Suprapubic skin (tissue), 4 donors: ENCODE data around the gene PTPRN2. TPM values are rescaled to one million over a fixed set of nuclear protein-coding genes. Genes with fewer than 3 reads are reported as not detected.
"Not testable (repeated sequence)": the region's sequence is repeated elsewhere in the genome, so short reads cannot be mapped to it uniquely, and the experiment has no call there.

Source experiments
- DNase-seq, 2 donors: peaks; one replicate each; pipeline ENCODE4 v3.0.0-alpha.2; 2019; ENCODE audit warnings: low spot score in 2 of 2
- H3K27ac ChIP-seq: fragments of 200-600 bp; sonication (generic); one replicate; pipeline ENCODE4 v1.5.1; 2019
- H3K27me3 ChIP-seq: fragments of 200-600 bp; sonication (generic); one replicate; pipeline ENCODE4 v1.5.1; 2019
- H3K36me3 ChIP-seq: fragments of 200-600 bp; sonication (generic); one replicate; pipeline ENCODE4 v1.5.1; 2019
- H3K4me1 ChIP-seq: fragments of 200-600 bp; sonication (generic); one replicate; pipeline ENCODE4 v1.5.1; 2019
- H3K4me3 ChIP-seq: fragments of 200-600 bp; sonication (generic); one replicate; pipeline ENCODE4 v1.5.1; 2019; ENCODE audit warnings: mild to moderate bottlenecking
- H3K9me3 ChIP-seq: fragments of 200-600 bp; sonication (generic); one replicate; pipeline ENCODE4 v1.5.1; 2019
- EP300 ChIP-seq: sonication (generic); formaldehyde crosslinking; IDR thresholded peaks from one replicate; pipeline ENCODE4 v1.6.1; 2017; ENCODE audit warnings: antibody characterized with exemption
- POLR2A ChIP-seq, 2 donors: fragments of 450-650 bp; IDR thresholded peaks; one replicate each; pipeline ENCODE4 v1.6.1; 2017; ENCODE audit warnings: antibody characterized with exemption in 2 of 2, mild to moderate bottlenecking in 2 of 2, moderate library complexity in 2 of 2
- POLR2AphosphoS5 ChIP-seq, 3 donors: sonication (generic); formaldehyde crosslinking; IDR thresholded peaks; one replicate each; pipeline ENCODE4 v1.6.1; 2017; ENCODE audit warnings: antibody characterized with exemption in 3 of 3
- WGBS: methylation state at CpG from one replicate; pipeline ENCODE4 v1.1.5; 2018; 5-methylcytosine and 5-hydroxymethylcytosine counted together
- total RNA-seq, 4 donors: library from RNA; depleted of rRNA; stranded (reverse); fragments of >200 nt; gene quantifications; one replicate each; pipeline ENCODE4 v1.1.0, GENCODE V29; 2016
- TF ChIP-seq, protein P1 (sequence below), 2 donors: fragments of 200-600 bp in 1 of 2; fragments of 450-650 bp in 1 of 2; sonication (generic) in 1 of 2; IDR thresholded peaks; one replicate each; pipeline ENCODE4 v1.5.1; 2016 to 2019; ENCODE audit warnings: antibody characterized with exemption in 2 of 2, mild to moderate bottlenecking in 1 of 2, moderate library complexity in 1 of 2

Gene PTPRN2
- total RNA-seq, 4 donors from 2014 or later = 0.23 to 1.8 (median 1.3) TPM

DNA sequence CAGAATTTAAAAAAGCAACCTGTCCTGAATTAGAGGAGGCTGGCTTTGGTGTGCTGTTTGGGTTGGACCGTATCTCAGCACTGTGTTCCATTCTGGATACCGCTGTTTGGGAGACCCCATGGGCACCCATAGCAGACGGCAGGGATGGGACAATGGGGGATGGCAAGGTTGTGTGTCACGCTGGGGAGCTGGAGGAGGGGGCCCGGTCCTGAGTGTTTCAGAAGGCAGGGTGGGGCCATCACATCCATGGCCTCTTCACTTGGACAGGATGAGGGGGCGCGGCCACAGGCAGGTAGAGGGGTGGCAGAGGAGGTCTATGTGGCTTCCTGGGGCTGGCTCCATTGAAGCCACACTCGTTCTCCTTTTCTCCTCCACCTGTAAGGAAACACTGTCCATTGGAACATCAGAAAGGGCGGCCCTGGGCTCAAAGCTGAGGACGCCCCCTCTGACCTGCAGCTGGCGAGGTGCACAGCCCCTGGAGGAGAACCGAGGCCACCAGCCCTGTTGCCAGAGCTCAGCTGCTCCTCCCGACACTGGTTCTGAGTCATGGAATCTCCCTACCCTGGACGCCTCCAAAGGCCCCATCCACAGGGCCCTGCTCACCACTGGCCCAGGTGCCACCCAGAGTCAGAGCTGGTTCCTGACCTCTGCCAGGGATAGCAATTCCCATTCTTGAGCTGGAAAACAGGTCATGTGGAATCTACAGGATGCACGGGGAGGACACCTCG lies 663.6 kb downstream of the PTPRN2 start:
- Histone ChIP-seq H3K27me3 (peaks cover 6% of the 10 kb centered on the region), H3K4me3 (no peak overlapping the region), H3K9me3 (no peaks in the 10 kb centered on the region), H3K36me3 (no peaks in the 10 kb centered on the region), H3K4me1 (no peaks in the 10 kb centered on the region), H3K27ac (no peak overlapping the region)
- no peak for DNase-seq
- no peak for TF ChIP-seq POLR2A (IDR thresholded peaks at IDR 0.05)
- TF ChIP-seq POLR2AphosphoS5 (IDR thresholded peaks at IDR 0.05) = no peak
- TF ChIP-seq, protein P1, sequence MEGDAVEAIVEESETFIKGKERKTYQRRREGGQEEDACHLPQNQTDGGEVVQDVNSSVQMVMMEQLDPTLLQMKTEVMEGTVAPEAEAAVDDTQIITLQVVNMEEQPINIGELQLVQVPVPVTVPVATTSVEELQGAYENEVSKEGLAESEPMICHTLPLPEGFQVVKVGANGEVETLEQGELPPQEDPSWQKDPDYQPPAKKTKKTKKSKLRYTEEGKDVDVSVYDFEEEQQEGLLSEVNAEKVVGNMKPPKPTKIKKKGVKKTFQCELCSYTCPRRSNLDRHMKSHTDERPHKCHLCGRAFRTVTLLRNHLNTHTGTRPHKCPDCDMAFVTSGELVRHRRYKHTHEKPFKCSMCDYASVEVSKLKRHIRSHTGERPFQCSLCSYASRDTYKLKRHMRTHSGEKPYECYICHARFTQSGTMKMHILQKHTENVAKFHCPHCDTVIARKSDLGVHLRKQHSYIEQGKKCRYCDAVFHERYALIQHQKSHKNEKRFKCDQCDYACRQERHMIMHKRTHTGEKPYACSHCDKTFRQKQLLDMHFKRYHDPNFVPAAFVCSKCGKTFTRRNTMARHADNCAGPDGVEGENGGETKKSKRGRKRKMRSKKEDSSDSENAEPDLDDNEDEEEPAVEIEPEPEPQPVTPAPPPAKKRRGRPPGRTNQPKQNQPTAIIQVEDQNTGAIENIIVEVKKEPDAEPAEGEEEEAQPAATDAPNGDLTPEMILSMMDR (IDR thresholded peaks at IDR 0.05) = no peak
- no peak for TF ChIP-seq EP300
- 86% methylated on average over 15 of the region's 16 CpGs for WGBS

DNA sequence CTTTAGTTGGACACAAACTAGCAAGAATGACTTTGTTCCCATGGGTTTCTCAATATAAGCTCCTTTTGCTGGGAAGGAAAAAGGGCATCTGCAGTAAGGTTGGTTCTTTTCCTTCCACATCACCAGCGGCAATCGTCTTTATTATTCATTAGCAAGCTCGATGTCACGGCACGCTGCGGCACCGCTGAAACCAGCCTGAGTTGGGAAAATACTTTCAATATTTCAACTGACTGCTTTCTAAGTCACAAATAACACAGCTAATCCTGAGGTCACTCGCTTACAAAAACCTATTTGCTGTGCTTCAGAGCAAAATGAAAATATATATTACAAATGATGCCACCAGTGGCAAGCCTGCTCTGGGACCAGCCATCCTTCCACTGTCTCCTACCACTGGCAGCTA lies 665.0 kb downstream of the PTPRN2 start:
- no peaks in the 10 kb centered on the region for H3K9me3 ChIP-seq
- no peaks in the 10 kb centered on the region for H3K4me1 ChIP-seq
- no peak overlapping the region for H3K27ac ChIP-seq
- H3K4me3 ChIP-seq = no peak overlapping the region
- TF ChIP-seq EP300 (no peak), POLR2A (IDR thresholded peaks at IDR 0.05) (no peak), POLR2AphosphoS5 (IDR thresholded peaks at IDR 0.05) (no peak)
- TF ChIP-seq, protein P1 (IDR thresholded peaks at IDR 0.05) = no peak
- DNase-seq = no peak
- 92% methylated on average over 8 of the region's 8 CpGs for WGBS
- H3K27me3 ChIP-seq = no peaks in the 10 kb centered on the region
- H3K36me3 ChIP-seq = no peaks in the 10 kb centered on the region

DNA sequence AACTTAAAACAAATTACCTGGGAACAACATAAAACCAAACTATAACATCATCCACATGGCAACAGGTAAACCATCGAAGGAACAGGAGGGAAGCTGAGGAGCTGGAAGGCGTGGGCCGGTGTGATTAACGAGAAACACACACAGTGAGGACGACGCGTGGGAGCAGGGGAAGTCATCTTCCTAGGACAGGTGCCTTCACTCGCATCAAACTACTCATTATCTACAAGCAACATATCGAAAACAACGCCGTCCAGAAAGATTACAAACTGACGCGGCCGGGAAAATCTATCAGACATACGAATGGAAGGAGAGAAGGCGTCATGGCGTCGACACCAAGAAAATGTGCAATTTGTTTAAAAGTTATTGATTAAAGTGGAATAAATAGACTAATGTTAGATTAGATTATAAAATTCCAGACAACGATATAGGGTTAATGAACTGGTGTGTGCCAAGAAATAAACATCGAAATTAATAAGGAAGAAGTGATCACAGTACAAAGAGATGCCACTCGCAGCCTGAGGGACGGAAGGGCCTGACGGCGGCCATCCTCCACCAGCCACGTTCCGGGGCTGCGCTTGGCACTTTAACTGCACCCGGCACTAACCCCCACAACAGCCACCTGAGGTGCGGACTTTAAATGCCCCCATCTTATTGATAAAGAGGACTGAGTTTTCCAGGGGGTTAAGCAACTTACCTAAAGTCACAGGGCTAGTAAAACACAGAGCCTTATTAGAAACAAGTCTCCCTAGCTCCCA lies 669.1 kb downstream of the PTPRN2 start:
- no peaks in the 10 kb centered on the region for H3K36me3 ChIP-seq
- no peaks in the 10 kb centered on the region for H3K4me1 ChIP-seq
- peak in 1 of 2 donors; percentile 65 for DNase-seq
- H3K9me3 ChIP-seq = peaks cover 11% of the 10 kb centered on the region
- 90% methylated on average over 29 of the region's 29 CpGs for WGBS
- no peak for TF ChIP-seq POLR2AphosphoS5 (IDR thresholded peaks at IDR 0.05)
- no peak for TF ChIP-seq EP300
- TF ChIP-seq, protein P1 (IDR thresholded peaks at IDR 0.05) = no peak
- TF ChIP-seq POLR2A (IDR thresholded peaks at IDR 0.05) = no peak
- no peak overlapping the region for H3K27ac ChIP-seq
- no peaks in the 10 kb centered on the region for H3K27me3 ChIP-seq
- H3K4me3 ChIP-seq = no peak overlapping the region

DNA sequence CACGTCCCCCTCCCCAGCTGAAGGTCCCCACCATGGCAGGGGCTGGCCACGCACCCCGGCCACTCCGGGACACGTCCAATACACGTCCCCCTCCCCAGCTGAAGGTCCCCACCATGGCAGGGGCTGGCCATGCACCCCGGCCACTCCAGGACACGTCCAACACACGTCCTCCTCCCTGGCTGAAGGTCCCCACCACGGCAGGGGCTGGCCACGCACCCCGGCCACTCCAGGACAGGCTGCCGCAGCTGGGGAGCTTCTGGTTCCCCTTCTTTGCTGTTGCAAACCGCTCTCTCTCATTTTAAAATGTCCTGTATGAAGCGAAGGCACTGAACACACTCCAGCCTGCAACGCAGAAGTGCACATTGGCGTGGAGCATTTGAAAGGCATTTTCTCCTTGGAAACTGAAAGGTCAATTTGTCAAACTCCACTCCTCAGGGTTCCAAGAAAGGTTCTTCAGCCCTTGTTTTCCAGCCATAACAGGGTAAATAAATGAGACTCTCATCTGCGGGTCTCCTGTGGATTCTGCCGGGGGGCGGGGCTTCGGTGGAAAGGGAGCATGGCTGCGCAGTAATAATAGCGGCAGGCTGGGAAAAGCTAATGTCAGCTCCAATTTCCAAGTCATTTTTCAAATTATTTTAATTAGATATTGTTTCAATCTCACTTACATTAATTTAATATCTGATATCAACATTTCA lies 670.5 kb downstream of the PTPRN2 start:
- no peak for TF ChIP-seq EP300
- TF ChIP-seq POLR2A (IDR thresholded peaks at IDR 0.05) = no peak
- no peak for TF ChIP-seq POLR2AphosphoS5 (IDR thresholded peaks at IDR 0.05)
- TF ChIP-seq, protein P1 (IDR thresholded peaks at IDR 0.05) = no peak
- Histone ChIP-seq H3K27ac (no peak overlapping the region), H3K4me1 (no peaks in the 10 kb centered on the region), H3K27me3 (no peaks in the 10 kb centered on the region), H3K36me3 (no peaks in the 10 kb centered on the region), H3K9me3 (peaks cover 11% of the 10 kb centered on the region), H3K4me3 (no peak overlapping the region)
- 96% methylated on average over 16 of the region's 23 CpGs for WGBS
- DNase-seq = peak in 1 of 2 donors; percentile 45

DNA sequence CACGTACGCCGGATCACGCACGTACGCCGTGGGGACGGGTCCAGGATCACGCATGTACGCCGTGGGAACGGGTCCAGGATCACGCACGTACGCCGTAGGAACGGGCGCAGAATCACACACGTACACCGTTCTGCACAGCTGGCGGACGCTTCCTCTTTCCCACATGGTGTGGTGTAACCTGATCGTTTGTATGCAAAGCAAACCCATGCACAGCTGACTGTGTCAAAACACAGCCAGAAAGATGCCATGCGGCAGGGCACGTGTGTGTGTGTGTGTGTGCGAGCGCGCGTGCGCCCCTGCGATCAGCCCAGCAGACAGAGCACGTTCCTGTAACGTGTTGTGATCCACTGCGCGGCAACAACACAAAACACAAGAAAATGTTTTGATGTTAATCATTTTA lies 677.2 kb downstream of the PTPRN2 start:
- no peaks in the 10 kb centered on the region for H3K27me3 ChIP-seq
- peaks cover 2% of the 10 kb centered on the region for H3K4me1 ChIP-seq
- H3K4me3 ChIP-seq = no peak overlapping the region
- 93% methylated on average over 35 of the region's 35 CpGs for WGBS
- DNase-seq = no peak
- H3K27ac ChIP-seq = no peak overlapping the region
- H3K36me3 ChIP-seq = no peaks in the 10 kb centered on the region
- no peak for TF ChIP-seq POLR2A (IDR thresholded peaks at IDR 0.05)
- no peak for TF ChIP-seq EP300
- TF ChIP-seq POLR2AphosphoS5 (IDR thresholded peaks at IDR 0.05) = no peak
- TF ChIP-seq, protein P1 (IDR thresholded peaks at IDR 0.05) = no peak
- peaks cover 10% of the 10 kb centered on the region for H3K9me3 ChIP-seq

DNA sequence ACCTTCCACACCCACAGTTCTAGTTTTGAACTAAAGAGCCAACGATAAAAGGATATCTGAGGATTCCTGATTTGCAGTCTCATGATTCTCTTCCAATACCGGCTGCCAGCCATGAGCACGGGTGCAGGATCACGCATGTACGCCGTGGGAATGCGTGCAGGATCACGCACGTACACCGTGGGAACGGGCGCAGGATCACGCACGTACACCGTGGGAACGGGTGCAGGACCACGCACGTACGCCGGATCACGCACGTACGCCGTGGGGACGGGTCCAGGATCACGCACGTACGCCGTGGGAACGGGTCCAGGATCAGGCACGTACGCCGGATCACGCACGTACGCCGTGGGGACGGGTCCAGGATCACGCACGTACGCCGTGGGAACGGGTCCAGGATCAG lies 677.6 kb downstream of the PTPRN2 start:
- not testable (repeated sequence) for H3K4me1 ChIP-seq, H3K27ac ChIP-seq, H3K36me3 ChIP-seq, H3K4me3 ChIP-seq, H3K9me3 ChIP-seq, H3K27me3 ChIP-seq
- WGBS = 94% methylated on average over 43 of the region's 43 CpGs
- DNase-seq = peak in 1 of 2 donors; percentile 45
